Hepatocyte (in vitro differentiated cells): ENCODE measurements around the gene PTPRD. TPM values are rescaled to one million over a fixed set of nuclear protein-coding genes. Genes with fewer than 3 reads are reported as not detected.
"Not testable (repeated sequence)": the region's sequence is repeated elsewhere in the genome, so short reads cannot be mapped to it uniquely, and the experiment has no call there.

Experiments used
- DNase-seq: peaks from one replicate; pipeline ENCODE4 v3.0.0-alpha.2; 2016; ENCODE audit warnings: low spot score
- H2AFZ ChIP-seq: fragments of 200-600 bp; sonication (generic); 2 replicates; pipeline ENCODE4 v1.6.0; 2016; ENCODE audit warnings: antibody characterized with exemption, mild to moderate bottlenecking
- H3K27ac ChIP-seq: fragments of 200-600 bp; sonication (generic); 2 replicates; pipeline ENCODE4 v1.5.1; 2016; ENCODE audit warnings: mild to moderate bottlenecking
- H3K27me3 ChIP-seq: fragments of 200-600 bp; sonication (generic); 2 replicates; pipeline ENCODE4 v1.6.1; 2016
- H3K36me3 ChIP-seq: fragments of 200-600 bp; sonication (generic); replicated peaks from 2 replicates; pipeline ENCODE4 v1.5.1; 2016; ENCODE audit warnings: low read depth; ENCODE audit not compliant: insufficient read depth
- H3K4me1 ChIP-seq: fragments of 200-600 bp; sonication (generic); 2 replicates; pipeline ENCODE4 v1.5.1; 2016; ENCODE audit warnings: mild to moderate bottlenecking, moderate library complexity; ENCODE audit not compliant: insufficient read depth
- H3K4me2 ChIP-seq: fragments of 200-600 bp; sonication (generic); 2 replicates; pipeline ENCODE4 v1.6.0; 2016
- H3K4me3 ChIP-seq: fragments of 200-600 bp; sonication (generic); 2 replicates; pipeline ENCODE4 v1.5.1; 2016; ENCODE audit warnings: mild to moderate bottlenecking
- H3K79me2 ChIP-seq: fragments of 200-600 bp; sonication (generic); 2 replicates; pipeline ENCODE4 v1.6.0; 2017; ENCODE audit warnings: mild to moderate bottlenecking
- H3K9me2 ChIP-seq: fragments of 200-600 bp; sonication (generic); replicated peaks from 2 replicates; pipeline ENCODE4 v1.6.0; 2017; ENCODE audit warnings: mild to moderate bottlenecking; ENCODE audit not compliant: insufficient read depth
- H3K9me3 ChIP-seq: fragments of 200-600 bp; sonication (generic); 2 replicates; pipeline ENCODE4 v1.5.1; 2016; ENCODE audit warnings: low read depth, mild to moderate bottlenecking
- H4K20me1 ChIP-seq: fragments of 200-600 bp; sonication (generic); 2 replicates; pipeline ENCODE4 v1.6.0; 2016; ENCODE audit warnings: mild to moderate bottlenecking; ENCODE audit not compliant: insufficient read depth, poor library complexity, severe bottlenecking
- CTCF ChIP-seq: fragments of 200-600 bp; sonication (generic); IDR thresholded peaks from 2 replicates; pipeline ENCODE4 v1.5.1; 2016; ENCODE audit warnings: antibody characterized with exemption, mild to moderate bottlenecking; ENCODE audit not compliant: poor library complexity
- EZH2 ChIP-seq: fragments of 200-600 bp; sonication (generic); IDR thresholded peaks from 2 replicates; pipeline ENCODE4 v1.6.1; 2016; ENCODE audit warnings: antibody characterized with exemption, mild to moderate bottlenecking, borderline replicate concordance
- EZH2phosphoT487 ChIP-seq: fragments of 200-600 bp; sonication (generic); IDR thresholded peaks from one replicate; pipeline ENCODE4 v1.6.1; 2018; ENCODE audit warnings: antibody characterized with exemption, mild to moderate bottlenecking, low read depth, moderate library complexity; ENCODE audit not compliant: unreplicated experiment, severe bottlenecking
- WGBS: methylation state at CpG from one replicate; pipeline ENCODE4 v1.1.6; 2016; ENCODE audit warnings: low lambda C conversion rate; ENCODE audit errors: missing lambda C conversion rate; 5-methylcytosine and 5-hydroxymethylcytosine counted together
- polyA plus RNA-seq: library from polyadenylated mRNA; unstranded; fragments of >200 nt; fragmentation: Nextera tagmentation; extraction: Ambion mirVana; gene quantifications from 2 replicates; pipeline ENCODE4 v1.2.1, GENCODE V29; 2016
- total RNA-seq: library from RNA; depleted of rRNA; stranded (reverse); fragments of >200 nt; gene quantifications from 2 replicates; pipeline ENCODE4 v1.2.3, GENCODE V29; 2014

The PTPRD gene
- total and polyA plus RNA-seq, 2 experiments from 2014 or later, result 6.5 to 77.6 TPM

GRCh38 chr9:9099646-9100045, 1513.2 kb downstream of the PTPRD start:
- Histone ChIP-seq H3K4me2 (no peak overlapping the region), H3K36me3 (no peaks in the 10 kb centered on the region), H4K20me1 (no peaks in the 10 kb centered on the region), H2AFZ (no peak overlapping the region), H3K4me1 (no peaks in the 10 kb centered on the region), H3K79me2 (no peaks in the 10 kb centered on the region), H3K27me3 (no peaks in the 10 kb centered on the region), H3K27ac (no peak overlapping the region), H3K9me2 (no peaks in the 10 kb centered on the region), H3K9me3 (no peaks in the 10 kb centered on the region), H3K4me3 (no peak overlapping the region)
- TF ChIP-seq CTCF (no peak), EZH2phosphoT487 (no peak), EZH2 (no peak)
- 79% methylated on average over 3 of the region's 3 CpGs for WGBS
- DNase-seq, result no peak

- 86% methylated on average over 6 of the region's 6 CpGs for WGBS
- H3K9me2 ChIP-seq, DNase-seq: not testable (repeated sequence)
Measured at GRCh38 chr9:9097254-9097653, 1515.5 kb downstream of the PTPRD start.

GRCh38 chr9:9091387-9091786, 1521.4 kb downstream of the PTPRD start:
- Histone ChIP-seq H3K27ac (no peak overlapping the region), H3K4me3 (no peak overlapping the region), H3K4me1 (no peaks in the 10 kb centered on the region), H3K9me3 (no peaks in the 10 kb centered on the region), H3K9me2 (no peaks in the 10 kb centered on the region), H4K20me1 (no peaks in the 10 kb centered on the region), H3K79me2 (no peaks in the 10 kb centered on the region), H2AFZ (no peak overlapping the region), H3K36me3 (no peaks in the 10 kb centered on the region), H3K27me3 (no peaks in the 10 kb centered on the region), H3K4me2 (no peak overlapping the region)
- peak; percentile 42 for DNase-seq
- TF ChIP-seq EZH2 (no peak), EZH2phosphoT487 (no peak)

More at GRCh38 chr9:9097254-9097653, 1515.5 kb downstream of the PTPRD start:
- H2AFZ ChIP-seq, H3K4me2 ChIP-seq, H3K36me3 ChIP-seq, H3K27me3 ChIP-seq, H4K20me1 ChIP-seq, H3K4me3 ChIP-seq, H3K79me2 ChIP-seq, H3K27ac ChIP-seq, H3K4me1 ChIP-seq, H3K9me3 ChIP-seq: not testable (repeated sequence)

- H3K9me3 ChIP-seq, result no peaks in the 10 kb centered on the region
- no peak overlapping the region for H3K27ac ChIP-seq
- no peak overlapping the region for H2AFZ ChIP-seq
- H3K4me2 ChIP-seq, result no peak overlapping the region
- no peak overlapping the region for H3K4me3 ChIP-seq
- H3K27me3 ChIP-seq, result no peaks in the 10 kb centered on the region
- no peak for DNase-seq
- H3K9me2 ChIP-seq, result no peaks in the 10 kb centered on the region
- no peak for TF ChIP-seq EZH2
- no peak for TF ChIP-seq CTCF
- TF ChIP-seq EZH2phosphoT487, result no peak
- 71% methylated on average over 2 of the region's 2 CpGs for WGBS
- no peaks in the 10 kb centered on the region for H3K79me2 ChIP-seq
- H3K36me3 ChIP-seq, result no peaks in the 10 kb centered on the region
- no peaks in the 10 kb centered on the region for H3K4me1 ChIP-seq
- no peaks in the 10 kb centered on the region for H4K20me1 ChIP-seq
Measured at GRCh38 chr9:9079473-9079872, 1533.3 kb downstream of the PTPRD start.

- Histone ChIP-seq H3K79me2 (no peaks in the 10 kb centered on the region), H3K27me3 (no peaks in the 10 kb centered on the region), H3K4me3 (no peak overlapping the region), H3K4me1 (no peaks in the 10 kb centered on the region), H2AFZ (no peak overlapping the region), H3K4me2 (no peak overlapping the region), H3K9me3 (no peaks in the 10 kb centered on the region), H3K27ac (no peak overlapping the region), H3K36me3 (no peaks in the 10 kb centered on the region), H3K9me2 (no peaks in the 10 kb centered on the region), H4K20me1 (no peaks in the 10 kb centered on the region)
- WGBS, result 83% methylated on average over 1 of the region's 1 CpG
- TF ChIP-seq CTCF (no peak), EZH2 (no peak), EZH2phosphoT487 (no peak)
- no peak for DNase-seq
Measured at GRCh38 chr9:9078301-9078700, 1534.5 kb downstream of the PTPRD start.
